ENCODE results near the gene ADCY9. TPM values are rescaled to one million over a fixed set of nuclear protein-coding genes. Genes with fewer than 3 reads are reported as not detected.

Gene ADCY9
- total and polyA plus RNA-seq, 2 donors (not counting 1 experiment from before 2014, with no cell fraction given): 1.7 to 2.1 TPM

- H3K4me1 Mint-ChIP-seq: no peaks in the 10 kb centered on the region
- no peaks in the 10 kb centered on the region for H3K9me3 ChIP-seq (ENCODE audit: control extremely low read depth in 1 of 3, control insufficient read depth in 2 of 3, insufficient read depth in 1 of 3, low read length in 2 of 3)
- no peak overlapping the region for H3K27ac ChIP-seq (ENCODE audit: low read length in 2 of 2)
- 95% methylated on average over 27 of the region's 32 CpGs for WGBS (ENCODE audit: insufficient coverage)
- TF ChIP-seq EZH2 (IDR thresholded peaks at IDR 0.05; ENCODE audit: borderline replicate concordance, insufficient read depth, low read depth, low read length, poor library complexity, severe bottlenecking): no peak
- no peak for TF ChIP-seq CTCF (IDR thresholded peaks at IDR 0.05)
- intact Hi-C loops (cut with micrococcal nuclease): no loop called here
- no peak overlapping the region for H2AFZ ChIP-seq (ENCODE audit: insufficient read depth, low read depth, low read length, poor library complexity, severe bottlenecking)
- POLR2A ChIA-PET: no interaction called here
- no peak for ATAC-seq (ENCODE audit: low read depth)
- no peaks in the 10 kb centered on the region for H3K9me3 Mint-ChIP-seq (ENCODE audit: insufficient read depth)
- H3K4me3 Mint-ChIP-seq: no peak overlapping the region
- H3K4me3 ChIP-seq (ENCODE audit: control extremely low read depth in 1 of 5, extremely low read depth in 1 of 5, insufficient read depth in 1 of 5, low read depth in 2 of 5, low read length in 4 of 5): no peak overlapping the region
- no peaks in the 10 kb centered on the region for H3K79me2 ChIP-seq (ENCODE audit: control insufficient read depth, insufficient read depth, low read length)
- H3K36me3 ChIP-seq (replicated peaks in 1 of 2; ENCODE audit: control extremely low read depth in 1 of 2, control insufficient read depth in 1 of 2, extremely low read depth in 1 of 2, insufficient read depth in 2 of 2, low read length in 1 of 2): no peaks in the 10 kb centered on the region
- CTCF ChIA-PET: no interaction called here
- no peaks in the 10 kb centered on the region for H4K20me1 ChIP-seq (ENCODE audit: control insufficient read depth, insufficient read depth, low read length, poor library complexity, severe bottlenecking)
- no peaks in the 10 kb centered on the region for H3K27me3 ChIP-seq (replicated peaks in 1 of 4; ENCODE audit: control extremely low read depth in 1 of 4, control insufficient read depth in 3 of 4, insufficient read depth in 4 of 4, low read length in 3 of 4)
- DNase-seq: no peak
- H3K4me1 ChIP-seq (ENCODE audit: control insufficient read depth in 2 of 2, insufficient read depth in 2 of 2, low read length in 2 of 2): no peaks in the 10 kb centered on the region
- no peak overlapping the region for H3K27ac Mint-ChIP-seq
- H3K9ac ChIP-seq (ENCODE audit: low read length): no peak overlapping the region
- peaks cover 3% of the 10 kb centered on the region for H3K27me3 Mint-ChIP-seq
- H3K4me2 ChIP-seq (replicated peaks; ENCODE audit: low read depth, low read length, poor library complexity, severe bottlenecking): no peak overlapping the region
Observed at GRCh38 chr16:4010225-4011158, 105.8 kb downstream of the ADCY9 start.

GRCh38 chr16:4009177-4009576 is 107.1 kb downstream of the ADCY9 start:
- intact Hi-C loops (cut with micrococcal nuclease): no loop called here
- Histone ChIP-seq H3K9me3 (ENCODE audit: control extremely low read depth in 1 of 3, control insufficient read depth in 2 of 3, insufficient read depth in 1 of 3, low read length in 2 of 3) (no peaks in the 10 kb centered on the region), H3K27ac (ENCODE audit: low read length in 2 of 2) (no peak overlapping the region), H3K9ac (ENCODE audit: low read length) (no peak overlapping the region), H3K4me1 (ENCODE audit: control insufficient read depth in 2 of 2, insufficient read depth in 2 of 2, low read length in 2 of 2) (no peaks in the 10 kb centered on the region), H3K4me3 (ENCODE audit: control extremely low read depth in 1 of 5, extremely low read depth in 1 of 5, insufficient read depth in 1 of 5, low read depth in 2 of 5, low read length in 4 of 5) (no peak overlapping the region), H3K36me3 (replicated peaks in 1 of 2; ENCODE audit: control extremely low read depth in 1 of 2, control insufficient read depth in 1 of 2, extremely low read depth in 1 of 2, insufficient read depth in 2 of 2, low read length in 1 of 2) (no peaks in the 10 kb centered on the region), H3K4me2 (replicated peaks; ENCODE audit: low read depth, low read length, poor library complexity, severe bottlenecking) (no peak overlapping the region), H3K79me2 (ENCODE audit: control insufficient read depth, insufficient read depth, low read length) (no peaks in the 10 kb centered on the region), H4K20me1 (ENCODE audit: control insufficient read depth, insufficient read depth, low read length, poor library complexity, severe bottlenecking) (no peaks in the 10 kb centered on the region), H2AFZ (ENCODE audit: insufficient read depth, low read depth, low read length, poor library complexity, severe bottlenecking) (no peak overlapping the region), H3K27me3 (replicated peaks in 1 of 4; ENCODE audit: control extremely low read depth in 1 of 4, control insufficient read depth in 3 of 4, insufficient read depth in 4 of 4, low read length in 3 of 4) (no peaks in the 10 kb centered on the region)
- Mint-ChIP-seq H3K4me3 (no peak overlapping the region), H3K9me3 (ENCODE audit: insufficient read depth) (no peaks in the 10 kb centered on the region), H3K27me3 (no peaks in the 10 kb centered on the region), H3K27ac (no peak overlapping the region), H3K4me1 (no peaks in the 10 kb centered on the region)
- CTCF ChIA-PET: no interaction called here
- ATAC-seq (ENCODE audit: low read depth): no peak
- POLR2A ChIA-PET: no interaction called here
- 91% methylated on average over 2 of the region's 6 CpGs for WGBS (ENCODE audit: insufficient coverage)
- TF ChIP-seq CTCF (IDR thresholded peaks at IDR 0.05): no peak
- no peak for TF ChIP-seq EZH2 (IDR thresholded peaks at IDR 0.05; ENCODE audit: borderline replicate concordance, insufficient read depth, low read depth, low read length, poor library complexity, severe bottlenecking)
- DNase-seq: no peak

All from B cell (primary cell).